HG02870 (cell line): ENCODE results near the gene CXCL9.
"Not testable (repeated sequence)": the region's sequence is repeated elsewhere in the genome, so short reads cannot be mapped to it uniquely, and the experiment has no call there.

Experiments
- ATAC-seq: cut with Tn5 transposase; IDR thresholded peaks from one replicate; pipeline ENCODE4 v1.9.1; 2021; ENCODE audit warnings: mild to moderate bottlenecking, moderate library complexity; ENCODE audit not compliant: unreplicated experiment

The CXCL9 gene

DNA sequence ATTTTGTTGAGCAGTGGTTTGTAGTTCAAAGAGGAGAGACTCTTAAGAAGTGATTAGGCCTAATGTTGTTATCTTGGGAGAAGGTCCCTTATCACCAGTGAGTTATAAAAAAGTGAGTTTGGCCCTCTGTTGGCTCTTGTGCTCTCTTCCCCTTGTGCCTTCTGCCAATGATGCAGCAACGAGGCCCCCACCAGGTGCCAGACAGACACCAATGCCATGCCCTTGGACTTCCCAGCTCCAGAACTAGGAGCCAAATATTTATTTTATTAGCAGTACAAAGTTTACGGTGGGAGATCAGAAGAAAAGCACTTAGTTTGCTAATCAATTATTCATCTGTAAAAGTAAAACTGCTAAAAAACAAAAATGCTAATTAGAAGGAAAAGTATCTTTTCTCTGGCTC lies 43.8 kb downstream of the CXCL9 start:
- no peak for ATAC-seq

- not testable (repeated sequence) for ATAC-seq
These were observed 45.2 kb downstream of the CXCL9 start for GRCh38 chr4:75962072-75962471.

DNA sequence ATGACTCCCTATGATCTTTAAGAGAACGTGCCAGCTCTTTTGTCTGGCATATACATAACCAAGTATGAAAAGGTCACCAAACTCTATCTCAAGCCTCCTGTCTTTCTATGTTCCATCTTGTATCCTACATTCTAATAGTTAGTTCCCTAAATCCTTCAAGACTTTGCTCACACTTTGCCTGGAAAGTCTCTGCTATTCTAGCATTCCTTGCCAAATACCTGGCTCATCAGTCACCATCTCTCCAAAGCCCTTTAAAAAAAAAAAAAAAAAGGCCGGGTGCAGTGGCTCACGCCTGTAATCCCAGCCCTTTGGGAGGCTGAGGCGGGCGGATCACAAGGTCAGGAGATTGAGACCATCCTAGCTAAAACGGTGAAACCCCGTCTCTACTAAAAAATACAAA lies 48.8 kb downstream of the CXCL9 start:
- ATAC-seq = not testable (repeated sequence)

DNA sequence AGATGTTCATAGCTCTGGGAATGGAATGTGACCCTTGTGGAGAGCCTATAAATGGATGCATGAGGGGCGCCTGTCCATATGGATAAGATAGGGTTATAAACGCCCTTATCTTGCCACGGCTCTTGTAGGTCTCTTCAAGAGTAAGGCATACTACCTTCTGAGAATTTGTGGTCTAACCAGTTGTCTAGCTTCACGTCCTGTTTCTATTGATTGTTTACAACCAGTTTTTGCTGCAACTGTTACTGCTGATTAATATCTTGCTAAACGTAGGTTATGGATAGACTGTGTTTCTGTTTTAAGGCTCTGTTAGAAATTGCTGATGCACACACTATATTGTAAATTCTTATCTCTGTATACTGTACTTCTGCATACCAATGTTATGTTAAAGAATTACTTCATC lies 52.5 kb downstream of the CXCL9 start:
- not testable (repeated sequence) for ATAC-seq

- no peak for ATAC-seq
These were observed 53.8 kb downstream of the CXCL9 start for GRCh38 chr4:75953509-75953908.
